ENCODE measurements around the gene POM121L2.

GRCh38 chr6:27273783-27274182 lies 38.3 kb downstream of the POM121L2 start:
- TF ChIP-seq CTCF (conservative IDR thresholded peaks at IDR 0.05; ENCODE audit: low read length) = no peak
- no peak for TF ChIP-seq EZH2phosphoT487 (IDR thresholded peaks at IDR 0.05; ENCODE audit: borderline replicate concordance)
